HepG2 (cell line): ENCODE data around the gene TEX14. TPM values are rescaled to one million over a fixed set of nuclear protein-coding genes. Genes with fewer than 3 reads are reported as not detected.

Experiments used
- ATF1 ChIP-seq: IDR thresholded peaks from 2 replicates; pipeline ENCODE4 v1.6.1; 2016; ENCODE audit warnings: mild to moderate bottlenecking, control low read depth
- HOXA9 ChIP-seq: sonication (generic); formaldehyde crosslinking; IDR thresholded peaks from 2 replicates; pipeline ENCODE4 v1.8.1; 2022; ENCODE audit warnings: missing genetic modification reagents, mild to moderate bottlenecking, moderate library complexity, borderline replicate concordance
- KLF15 ChIP-seq: sonication (generic); formaldehyde crosslinking; IDR thresholded peaks from 2 replicates; pipeline ENCODE4 v1.8.1; 2023; ENCODE audit warnings: borderline replicate concordance, mild to moderate bottlenecking, inconsistent platforms, missing genetic modification reagents, mixed read lengths
- KMT2A ChIP-seq: sonication (generic); formaldehyde crosslinking; IDR thresholded peaks from 2 replicates; pipeline ENCODE4 v1.4.0; 2020; ENCODE audit warnings: missing genetic modification reagents
- LCORL ChIP-seq, 2 experiments: fragments of 450-650 bp in 1 of 2; sonication (generic) in 1 of 2; formaldehyde crosslinking in 1 of 2; IDR thresholded peaks; 2 replicates each; pipeline versions ENCODE4 v1.5.0 to v1.6.1; 2017 to 2020; ENCODE audit warnings: antibody characterized with exemption in 1 of 2, missing genetic modification reagents in 1 of 2
- MAX ChIP-seq: IDR thresholded peaks from 2 replicates; pipeline ENCODE4 v1.6.1; 2012; ENCODE audit warnings: inconsistent platforms
- MYPOP ChIP-seq: sonication (generic); formaldehyde crosslinking; IDR thresholded peaks from 2 replicates; pipeline ENCODE4 v1.8.1; 2023; ENCODE audit warnings: mild to moderate bottlenecking, moderate library complexity, missing genetic modification reagents
- NCOA1 ChIP-seq: sonication (generic); formaldehyde crosslinking; IDR thresholded peaks from 2 replicates; pipeline ENCODE4 v1.9.0; 2021; ENCODE audit warnings: missing genetic modification reagents
- NR2F6 ChIP-seq, 2 experiments: IDR thresholded peaks; 2 replicates each; pipeline ENCODE4 v1.6.1; 2016; ENCODE audit warnings: antibody characterized with exemption in 1 of 2, mild to moderate bottlenecking in 1 of 2
- PRPF4 ChIP-seq: fragments of 200-400 bp; formaldehyde crosslinking; IDR thresholded peaks from 2 replicates; pipeline ENCODE4 v1.6.1; 2016; ENCODE audit warnings: low read length, low read depth; ENCODE audit not compliant: poor library complexity, severe bottlenecking
- RAD51 ChIP-seq: fragments of 450-650 bp; IDR thresholded peaks from 2 replicates; pipeline ENCODE4 v1.6.1; 2016; ENCODE audit warnings: borderline replicate concordance
- SALL1 ChIP-seq: sonication (generic); formaldehyde crosslinking; IDR thresholded peaks from 2 replicates; pipeline ENCODE4 v1.8.0; 2022; ENCODE audit warnings: mild to moderate bottlenecking, missing genetic modification reagents
- SAP130 ChIP-seq: IDR thresholded peaks from 2 replicates; pipeline ENCODE4 v1.6.1; 2016; ENCODE audit warnings: low read depth
- SSRP1 ChIP-seq: IDR thresholded peaks from 2 replicates; pipeline ENCODE4 v1.6.1; 2016; ENCODE audit warnings: control low read depth
- TBX2 ChIP-seq: sonication (generic); formaldehyde crosslinking; IDR thresholded peaks from 2 replicates; pipeline ENCODE4 v1.5.0; 2020; ENCODE audit warnings: missing genetic modification reagents, mild to moderate bottlenecking, borderline replicate concordance
- TCF12 ChIP-seq, 2 experiments: fragments of 450-650 bp in 1 of 2; sonication (generic) in 1 of 2; formaldehyde crosslinking in 1 of 2; IDR thresholded peaks; 2 replicates each; pipeline versions ENCODE4 v1.6.1 to v1.8.0; 2017 to 2022; ENCODE audit warnings: antibody characterized with exemption in 1 of 2, mild to moderate bottlenecking in 1 of 2, missing genetic modification reagents in 1 of 2, moderate library complexity in 1 of 2
- ZBTB20 ChIP-seq: sonication (generic); formaldehyde crosslinking; IDR thresholded peaks from 2 replicates; pipeline ENCODE4 v1.8.1; 2023; ENCODE audit warnings: missing genetic modification reagents, low read depth, mild to moderate bottlenecking, borderline replicate concordance
- ZKSCAN5 ChIP-seq: sonication (generic); formaldehyde crosslinking; IDR thresholded peaks from 2 replicates; pipeline ENCODE4 v1.5.1; 2020; ENCODE audit warnings: mild to moderate bottlenecking, missing genetic modification reagents
- ZNF275 ChIP-seq: sonication (generic); formaldehyde crosslinking; IDR thresholded peaks from 2 replicates; pipeline ENCODE4 v1.8.0; 2022; ENCODE audit warnings: missing genetic modification reagents, mild to moderate bottlenecking, inconsistent platforms, borderline replicate concordance
- ZNF530 ChIP-seq: sonication (generic); formaldehyde crosslinking; IDR thresholded peaks from 2 replicates; pipeline ENCODE4 v1.5.0; 2020; ENCODE audit warnings: low read depth, mild to moderate bottlenecking, missing genetic modification reagents
- ZNF572 ChIP-seq: sonication (generic); formaldehyde crosslinking; IDR thresholded peaks from 2 replicates; pipeline ENCODE4 v1.5.1; 2020; ENCODE audit warnings: mild to moderate bottlenecking, missing genetic modification reagents
- ZNF670 ChIP-seq: sonication (generic); formaldehyde crosslinking; IDR thresholded peaks from 2 replicates; pipeline ENCODE4 v1.8.0; 2022; ENCODE audit warnings: mild to moderate bottlenecking, missing genetic modification reagents, borderline replicate concordance
- polyA plus RNA-seq, 8 experiments: library from polyadenylated mRNA; depleted of rRNA in 3 of 8; stranded (reverse) in 7 of 8; unstranded in 1 of 8; fragments of >200 nt; fragmentation: Illumina TruSeq in 4 of 8; extraction: Trizol in 4 of 8; gene quantifications; 2 replicates each; pipeline versions ENCODE4 v1.2.1 to v1.2.3, GENCODE V29; 2011 to 2016; ENCODE audit warnings: low read depth in 4 of 8, missing spikeins in 1 of 8, mixed read lengths in 1 of 8; ENCODE audit not compliant: insufficient read depth in 1 of 8
- total RNA-seq, 5 experiments: library from RNA; depleted of rRNA; stranded (reverse); fragments of >200 nt; fragmentation: Illumina TruSeq; extraction: Trizol; gene quantifications; 2 replicates each; pipeline ENCODE4 v1.2.3, GENCODE V29; 2016; ENCODE audit warnings: low read depth in 1 of 5
- TF ChIP-seq, protein P1 (sequence below): IDR thresholded peaks from 2 replicates; pipeline ENCODE4 v1.6.1; 2016; ENCODE audit warnings: low read depth, borderline replicate concordance
- TF ChIP-seq, protein P2 (sequence below), 2 experiments: sonication (generic) in 1 of 2; formaldehyde crosslinking in 1 of 2; IDR thresholded peaks; 2 replicates each; pipeline versions ENCODE4 v1.4.0 to v1.6.1; 2018 to 2020; ENCODE audit warnings: missing genetic modification reagents in 2 of 2, borderline replicate concordance in 1 of 2, low read depth in 1 of 2, mild to moderate bottlenecking in 1 of 2, missing biosample characterization in 1 of 2

TEX14 gene
- total and polyA plus RNA-seq, 2 of the 13 experiments (the other 11 are each of a cell fraction or from before 2014, with no cell fraction given): 0.04 to 0.07 TPM

GRCh38 chr17:58516644-58517377 lies 175.0 kb downstream of the TEX14 start (continued):
- TF ChIP-seq NCOA1: 0 out of 2 replicates have a peak, but pooled peaks have one; percentile 67
- TF ChIP-seq NR2F6 (IDR thresholded peaks at IDR 0.05): no peak; the same call in 1 of the 2 replicates
- TF ChIP-seq NR2F6 (CRISPR knock-in tag; IDR thresholded peaks at IDR 0.05): peak; percentile 51; the same call in 1 of the 2 replicates
- no peak for TF ChIP-seq ZNF530 (CRISPR knock-in tag)
- no peak for TF ChIP-seq HOXA9 (CRISPR knock-in tag)
- no peak for TF ChIP-seq LCORL (IDR thresholded peaks at IDR 0.05)
- TF ChIP-seq LCORL (CRISPR knock-in tag; IDR thresholded peaks at IDR 0.05): peak; percentile 69; the same call in 1 of the 2 replicates
- no peak for TF ChIP-seq SSRP1 (CRISPR knock-in tag)
- no peak for TF ChIP-seq ATF1 (CRISPR knock-in tag)
- 0 out of 2 replicates have a peak, but pooled peaks have one; percentile 18 for TF ChIP-seq ZKSCAN5 (CRISPR knock-in tag)
- peak; percentile 70 for TF ChIP-seq SALL1 (CRISPR knock-in tag)
- no peak for TF ChIP-seq ZNF670 (CRISPR knock-in tag)
- TF ChIP-seq SAP130 (CRISPR knock-in tag): peak; percentile 86
- 0 out of 2 replicates have a peak, but pooled peaks have one; percentile 19 for TF ChIP-seq MYPOP (CRISPR knock-in tag)
- no peak for TF ChIP-seq ZBTB20 (CRISPR knock-in tag)
- TF ChIP-seq, protein P1, sequence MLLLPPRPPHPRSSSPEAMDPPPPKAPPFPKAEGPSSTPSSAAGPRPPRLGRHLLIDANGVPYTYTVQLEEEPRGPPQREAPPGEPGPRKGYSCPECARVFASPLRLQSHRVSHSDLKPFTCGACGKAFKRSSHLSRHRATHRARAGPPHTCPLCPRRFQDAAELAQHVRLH: no peak
- no peak for TF ChIP-seq KLF15
- no peak for TF ChIP-seq KMT2A (CRISPR knock-in tag)
- no peak for TF ChIP-seq TCF12 (IDR thresholded peaks at IDR 0.05)
- TF ChIP-seq TCF12 (CRISPR knock-in tag; IDR thresholded peaks at IDR 0.05): 0 out of 2 replicates have a peak, but pooled peaks have one; percentile 16
- TF ChIP-seq, protein P2, sequence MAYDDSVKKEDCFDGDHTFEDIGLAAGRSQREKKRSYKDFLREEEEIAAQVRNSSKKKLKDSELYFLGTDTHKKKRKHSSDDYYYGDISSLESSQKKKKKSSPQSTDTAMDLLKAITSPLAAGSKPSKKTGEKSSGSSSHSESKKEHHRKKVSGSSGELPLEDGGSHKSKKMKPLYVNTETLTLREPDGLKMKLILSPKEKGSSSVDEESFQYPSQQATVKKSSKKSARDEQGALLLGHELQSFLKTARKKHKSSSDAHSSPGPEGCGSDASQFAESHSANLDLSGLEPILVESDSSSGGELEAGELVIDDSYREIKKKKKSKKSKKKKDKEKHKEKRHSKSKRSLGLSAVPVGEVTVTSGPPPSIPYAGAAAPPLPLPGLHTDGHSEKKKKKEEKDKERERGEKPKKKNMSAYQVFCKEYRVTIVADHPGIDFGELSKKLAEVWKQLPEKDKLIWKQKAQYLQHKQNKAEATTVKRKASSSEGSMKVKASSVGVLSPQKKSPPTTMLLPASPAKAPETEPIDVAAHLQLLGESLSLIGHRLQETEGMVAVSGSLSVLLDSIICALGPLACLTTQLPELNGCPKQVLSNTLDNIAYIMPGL (CRISPR knock-in tag; IDR thresholded peaks at IDR 0.05; ENCODE audit: borderline replicate concordance in 1 of 2, low read depth in 1 of 2): 0 out of 4 replicates have a peak, but pooled peaks of 1 of the 2 experiments have one; percentile 7
- TF ChIP-seq PRPF4: no peak
- no peak for TF ChIP-seq RAD51
- no peak for TF ChIP-seq ZNF275 (CRISPR knock-in tag)
- TF ChIP-seq TBX2 (CRISPR knock-in tag): no peak
- TF ChIP-seq MAX: peak; percentile 66
- no peak for TF ChIP-seq ZNF572
